ENCODE data around the gene TMPRSS12. TPM values are rescaled to one million over a fixed set of nuclear protein-coding genes. Genes with fewer than 3 reads are reported as not detected.

TMPRSS12 gene
- total RNA-seq = not detected

GRCh38 chr12:50842637-50843493 lies at the start of gene TMPRSS12:
Gene TMPRSS12, plus strand, starts transcription at chr12:50842926. Its CDS starts 39 bp downstream, at chr12:50842965.

Small RNA genes within 50 kb of the gene (small RNA-seq; reads per million reads assigned to genes)
- gene AC013244.2 (not detected), gene RN7SL519P (not detected)

Other genes with a start within 250 kb of the TMPRSS12 start
- gene ATF1, start 78.8 kb upstream of the TMPRSS12 start, total RNA-seq = 25.1 TPM
- gene HIGD1C, start 109.6 kb downstream of the TMPRSS12 start, total RNA-seq = not detected
- 85.1 TPM for gene SLC11A2, start 183.5 kb downstream of the TMPRSS12 start, total RNA-seq
- gene LETMD1, start 205.4 kb downstream of the TMPRSS12 start, total RNA-seq = 59.7 TPM
- 75.7 TPM for gene CSRNP2, start 240.7 kb downstream of the TMPRSS12 start, total RNA-seq